Activated CD8-positive, alpha-beta memory T cell treated with anti-CD3 and anti-CD28 coated beads for 4 hours (primary cell): ENCODE measurements around the gene PHGDH.

Experiments
- DNase-seq, 2 donors: peaks; one replicate each; pipeline ENCODE4 v3.0.0-alpha.2; 2020; ENCODE audit warnings: low read depth in 2 of 2

Gene PHGDH

DNA sequence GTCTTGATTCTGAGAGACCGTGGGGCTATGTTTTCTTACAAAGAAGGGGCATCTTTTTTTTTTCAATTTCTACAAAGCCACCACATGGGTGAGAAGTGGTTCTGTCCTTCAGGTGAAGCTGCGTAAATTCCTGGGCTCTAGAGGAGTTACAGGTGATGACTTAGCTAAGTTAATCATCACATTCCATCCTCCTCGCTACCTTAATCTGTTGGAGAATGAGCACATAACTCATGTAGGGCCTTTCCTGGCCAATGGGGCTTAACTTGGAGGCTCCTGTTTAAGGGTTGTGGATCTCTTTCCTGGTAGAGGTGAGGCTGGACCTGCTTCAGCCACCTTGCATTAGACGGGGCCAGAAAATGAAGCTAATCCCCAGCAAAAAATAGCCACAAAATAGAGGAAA lies 79.6 kb downstream of the PHGDH start:
- DNase-seq, result no peak
